ENCODE results near the gene RECQL5. TPM values are rescaled to one million over a fixed set of nuclear protein-coding genes. Genes with fewer than 3 reads are reported as not detected.
"Not testable (repeated sequence)": the region's sequence is repeated elsewhere in the genome, so short reads cannot be mapped to it uniquely, and the experiment has no call there.

The RECQL5 gene
- total and polyA plus RNA-seq, 4 donors = 16.4 to 32.5 (median 29.8) TPM

DNA sequence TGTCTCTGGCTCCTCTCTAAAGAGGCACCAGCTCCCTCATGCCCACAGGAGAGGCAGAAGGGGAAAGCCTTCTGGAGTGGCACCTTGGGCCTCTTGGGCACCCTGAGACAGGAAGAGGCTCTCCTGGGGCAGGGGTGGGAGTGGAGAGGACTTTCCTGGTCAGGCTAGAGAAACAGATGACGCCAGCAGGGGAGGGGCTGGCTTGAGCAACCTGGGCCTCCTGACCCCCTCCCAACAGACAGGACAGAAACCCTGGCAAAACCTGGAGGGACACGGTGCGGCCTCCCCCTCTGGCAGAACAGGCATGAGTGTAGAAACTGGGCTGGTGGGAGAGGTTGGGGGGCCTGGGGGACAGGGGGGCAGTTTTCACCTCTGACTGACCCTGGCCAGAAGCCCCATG is 27.6 kb downstream of the RECQL5 start:
- no peak for DNase-seq
- WGBS, 2 donors = 73 to 84% methylated on average over 3 of the region's 3 CpGs
- H3K27ac ChIP-seq (ENCODE audit: low read depth in 1 of 2, low read length in 1 of 2) = peak overlapping the region; percentile 2 to 21
- H3K36me3 ChIP-seq (ENCODE audit: control insufficient read depth in 4 of 4, insufficient read depth in 4 of 4, low read length in 4 of 4) = peaks cover 0 to 8% (median 0%) of the 10 kb centered on the region in 4 donors
- peaks cover 0 to 33% (median 6%) of the 10 kb centered on the region in 5 donors for H3K4me1 ChIP-seq (ENCODE audit: control insufficient read depth in 5 of 5, insufficient read depth in 5 of 5, low read length in 5 of 5)
- H3K4me3 ChIP-seq = no peak overlapping the region
- TF ChIP-seq CTCF (IDR thresholded peaks at IDR 0.05; ENCODE audit: control extremely low read depth, extremely low read depth) = no peak
- ATAC-seq (ENCODE audit: insufficient read depth, low FRiP score) = no peak
- H3K9ac ChIP-seq (ENCODE audit: insufficient read depth in 1 of 2, low read length in 2 of 2) = no peak overlapping the region
- no peaks in the 10 kb centered on the region for H3K27me3 ChIP-seq (ENCODE audit: control insufficient read depth in 3 of 3, insufficient read depth in 3 of 3, low read length in 2 of 3)
- no peaks in the 10 kb centered on the region for H3K9me3 ChIP-seq (ENCODE audit: control insufficient read depth in 4 of 4, insufficient read depth in 3 of 4, low read length in 3 of 4)

DNA sequence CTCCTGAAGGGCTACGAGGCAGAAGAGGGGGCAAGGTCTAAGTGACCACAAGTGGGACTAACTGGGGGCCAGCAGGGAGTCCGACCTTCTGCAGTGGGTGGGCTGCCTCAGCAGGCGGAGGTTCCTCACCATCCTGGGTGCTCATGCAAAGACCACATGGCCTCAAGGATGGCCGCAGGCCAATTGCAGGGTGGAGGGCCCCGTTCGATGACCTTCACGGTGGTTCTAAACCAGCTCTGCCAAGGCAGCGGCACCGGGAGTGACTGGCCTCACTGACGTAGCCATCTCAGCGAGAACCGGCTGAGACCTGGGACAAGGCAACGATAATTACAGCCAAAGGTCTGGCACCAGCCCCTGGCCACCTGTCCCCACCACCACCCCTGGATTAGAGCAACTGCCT is 28.1 kb downstream of the RECQL5 start:
- no peaks in the 10 kb centered on the region for H3K27me3 ChIP-seq (ENCODE audit: control insufficient read depth in 3 of 3, insufficient read depth in 3 of 3, low read length in 2 of 3)

DNA sequence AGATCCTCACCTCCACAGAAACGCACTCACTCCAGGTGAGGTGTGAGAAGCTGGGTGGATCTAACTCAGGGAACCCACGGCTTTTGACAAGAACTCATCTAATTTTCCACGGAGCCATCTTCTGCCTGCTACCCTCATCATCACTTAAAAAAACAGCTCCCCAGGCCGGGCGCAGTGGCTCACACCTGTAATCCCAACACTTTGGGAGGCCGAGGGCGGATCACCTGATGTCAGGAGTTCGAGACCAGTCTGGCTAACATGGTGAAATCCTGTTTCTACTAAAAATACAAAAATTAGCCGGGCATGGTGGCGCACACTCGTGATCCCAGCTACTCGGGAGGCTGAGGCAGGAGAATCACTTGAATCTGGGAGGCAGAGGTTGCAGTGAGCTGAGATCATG is 28.9 kb downstream of the RECQL5 start:
- not testable (repeated sequence) for H3K9ac ChIP-seq (ENCODE audit: insufficient read depth in 1 of 2, low read length in 2 of 2); ATAC-seq (ENCODE audit: insufficient read depth, low FRiP score); H3K27me3 ChIP-seq (ENCODE audit: control insufficient read depth in 3 of 3, insufficient read depth in 3 of 3, low read length in 2 of 3); H3K36me3 ChIP-seq (ENCODE audit: control insufficient read depth in 4 of 4, insufficient read depth in 4 of 4, low read length in 4 of 4); H3K9me3 ChIP-seq (ENCODE audit: control insufficient read depth in 4 of 4, insufficient read depth in 3 of 4, low read length in 3 of 4); H3K4me3 ChIP-seq; DNase-seq
- H3K4me1 ChIP-seq (ENCODE audit: control insufficient read depth in 5 of 5, insufficient read depth in 5 of 5, low read length in 5 of 5) = peaks cover 6 to 45% (median 14%) of the 10 kb centered on the region in 5 donors
- peak overlapping the region in 1 of 2 donors; percentile 87 for H3K27ac ChIP-seq (ENCODE audit: low read depth in 1 of 2, low read length in 1 of 2)
- 95 to 96% methylated on average over 12 of the region's 12 CpGs for WGBS, 2 donors

More for the DNA sequence above, 28.1 kb downstream of the RECQL5 start:
- Histone ChIP-seq H3K9ac (ENCODE audit: insufficient read depth in 1 of 2, low read length in 2 of 2) (no peak overlapping the region), H3K36me3 (ENCODE audit: control insufficient read depth in 4 of 4, insufficient read depth in 4 of 4, low read length in 4 of 4) (peaks cover 0 to 8% (median 0%) of the 10 kb centered on the region in 4 donors), H3K4me1 (ENCODE audit: control insufficient read depth in 5 of 5, insufficient read depth in 5 of 5, low read length in 5 of 5) (peaks cover 0 to 37% (median 6%) of the 10 kb centered on the region in 5 donors), H3K4me3 (no peak overlapping the region), H3K27ac (ENCODE audit: low read depth in 1 of 2, low read length in 1 of 2) (peak overlapping the region; percentile 2 to 21), H3K9me3 (ENCODE audit: control insufficient read depth in 4 of 4, insufficient read depth in 3 of 4, low read length in 3 of 4) (no peaks in the 10 kb centered on the region)
- TF ChIP-seq CTCF (IDR thresholded peaks at IDR 0.05; ENCODE audit: control extremely low read depth, extremely low read depth) = no peak
- ATAC-seq (ENCODE audit: insufficient read depth, low FRiP score) (no peak), DNase-seq (no peak)
- 94 to 96% methylated on average over 13 of the region's 13 CpGs for WGBS, 2 donors

DNA sequence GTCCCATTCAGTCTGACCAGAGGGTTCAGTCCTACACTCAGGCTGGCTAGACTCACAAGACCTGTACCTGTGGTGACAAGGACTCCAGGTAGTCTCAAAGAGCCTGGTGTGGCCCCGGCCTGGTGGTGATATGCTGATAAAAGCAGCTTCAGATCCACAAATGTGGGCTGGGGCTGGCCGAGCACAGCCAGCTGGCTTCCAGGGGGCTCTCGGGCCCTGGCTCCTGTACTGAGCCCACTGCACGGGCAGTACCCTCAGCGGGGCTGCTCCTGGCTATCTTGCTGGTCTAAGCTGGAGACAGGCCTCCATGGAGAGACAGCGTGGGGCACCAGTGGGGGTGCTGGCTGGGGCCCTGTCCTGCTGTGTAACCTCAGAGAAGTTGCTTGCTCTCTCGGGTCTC is 29.4 kb downstream of the RECQL5 start:
- no peak for DNase-seq
- no peak for ATAC-seq (ENCODE audit: insufficient read depth, low FRiP score)
- Histone ChIP-seq H3K4me1 (ENCODE audit: control insufficient read depth in 5 of 5, insufficient read depth in 5 of 5, low read length in 5 of 5) (peaks cover 6 to 40% (median 16%) of the 10 kb centered on the region in 5 donors), H3K4me3 (no peak overlapping the region), H3K36me3 (ENCODE audit: control insufficient read depth in 4 of 4, insufficient read depth in 4 of 4, low read length in 4 of 4) (peaks cover 0 to 6% (median 0%) of the 10 kb centered on the region in 4 donors), H3K9ac (ENCODE audit: insufficient read depth in 1 of 2, low read length in 2 of 2) (no peak overlapping the region), H3K27ac (ENCODE audit: low read depth in 1 of 2, low read length in 1 of 2) (peak overlapping the region; percentile 82 to 87), H3K27me3 (ENCODE audit: control insufficient read depth in 3 of 3, insufficient read depth in 3 of 3, low read length in 2 of 3) (no peaks in the 10 kb centered on the region), H3K9me3 (ENCODE audit: control insufficient read depth in 4 of 4, insufficient read depth in 3 of 4, low read length in 3 of 4) (no peaks in the 10 kb centered on the region)
- 94 to 96% methylated on average over 7 of the region's 7 CpGs for WGBS, 2 donors
- no peak for TF ChIP-seq CTCF (IDR thresholded peaks at IDR 0.05; ENCODE audit: control extremely low read depth, extremely low read depth)

Measured in lung (tissue), 12 donors.